ENCODE data around the gene EPHA4.
A peak's percentile ranks its signal among the peaks of the same experiment; 100 is the strongest.

EPHA4 gene

GRCh38 chr2:221473451-221473850 is 98.7 kb downstream of the EPHA4 start:
- no peak for DNase-seq (ENCODE audit: low spot score)

- DNase-seq (ENCODE audit: low spot score), result no peak
Observed at GRCh38 chr2:221468317-221468716, 103.8 kb downstream of the EPHA4 start.

- no peak for DNase-seq (ENCODE audit: low spot score)
Observed at GRCh38 chr2:221467610-221468009, 104.5 kb downstream of the EPHA4 start.

GRCh38 chr2:221466744-221467143 is 105.4 kb downstream of the EPHA4 start:
- DNase-seq (ENCODE audit: low spot score), result no peak

- DNase-seq (ENCODE audit: low spot score), result no peak
Observed at GRCh38 chr2:221465776-221466175, 106.3 kb downstream of the EPHA4 start.

- DNase-seq (ENCODE audit: low spot score), result no peak
Observed at GRCh38 chr2:221464971-221465370, 107.1 kb downstream of the EPHA4 start.

GRCh38 chr2:221463241-221463896 is 108.7 kb downstream of the EPHA4 start:
- DNase-seq (ENCODE audit: low spot score), result no peak

GRCh38 chr2:221461901-221462300 is 110.2 kb downstream of the EPHA4 start:
- no peak for DNase-seq (ENCODE audit: low spot score)

- DNase-seq (ENCODE audit: low spot score), result no peak
Observed at GRCh38 chr2:221460136-221460535, 112.0 kb downstream of the EPHA4 start.

GRCh38 chr2:221458578-221458977 is 113.5 kb downstream of the EPHA4 start:
- DNase-seq (ENCODE audit: low spot score), result no peak

- DNase-seq (ENCODE audit: low spot score), result no peak
Observed at GRCh38 chr2:221455214-221455613, 116.9 kb downstream of the EPHA4 start.

GRCh38 chr2:221454459-221455105 is 117.5 kb downstream of the EPHA4 start:
- DNase-seq (ENCODE audit: low spot score), result no peak

GRCh38 chr2:221451862-221452788 is 120.0 kb downstream of the EPHA4 start:
- no peak for DNase-seq (ENCODE audit: low spot score)

GRCh38 chr2:221450280-221450679 is 121.8 kb downstream of the EPHA4 start:
- DNase-seq (ENCODE audit: low spot score), result no peak

- no peak for DNase-seq (ENCODE audit: low spot score)
Observed at GRCh38 chr2:221449406-221449805, 122.7 kb downstream of the EPHA4 start.

- no peak for DNase-seq (ENCODE audit: low spot score)
Observed at GRCh38 chr2:221448844-221449390, 123.2 kb downstream of the EPHA4 start.

GRCh38 chr2:221448057-221448843 is 123.9 kb downstream of the EPHA4 start:
- no peak for DNase-seq (ENCODE audit: low spot score)

GRCh38 chr2:221447310-221447709 is 124.8 kb downstream of the EPHA4 start:
- DNase-seq (ENCODE audit: low spot score), result no peak

GRCh38 chr2:221446140-221446539 is 126.0 kb downstream of the EPHA4 start:
- DNase-seq (ENCODE audit: low spot score), result no peak

GRCh38 chr2:221444106-221444505 is 128.0 kb downstream of the EPHA4 start:
- DNase-seq (ENCODE audit: low spot score), result peak; percentile 45

- no peak for DNase-seq (ENCODE audit: low spot score)
Observed at GRCh38 chr2:221443645-221444044, 128.5 kb downstream of the EPHA4 start.

- DNase-seq (ENCODE audit: low spot score), result no peak
Observed at GRCh38 chr2:221442128-221442527, 130.0 kb downstream of the EPHA4 start.
